Neural cell (in vitro differentiated cells): ENCODE data around the gene NYAP2. TPM values are rescaled to one million over a fixed set of nuclear protein-coding genes. Genes with fewer than 3 reads are reported as not detected.

Source experiments
- H2AFZ ChIP-seq: fragments of 200-600, 300-800 bp; sonication (generic), shearing (Covaris generic); 2 replicates; pipeline ENCODE4 v1.6.0; 2014; ENCODE audit warnings: low read depth, mild to moderate bottlenecking, antibody characterized with exemption, low read length, moderate library complexity
- H3F3A ChIP-seq: fragments of 200-600 bp; shearing (Covaris generic); 2 replicates; pipeline ENCODE4 v1.6.1; 2016; ENCODE audit warnings: mild to moderate bottlenecking, moderate library complexity, mixed read lengths, antibody characterized with exemption, low read length; ENCODE audit not compliant: insufficient read depth, poor library complexity, severe bottlenecking
- H3K27ac ChIP-seq: fragments of 200-600, 300-800 bp; sonication (generic), shearing (Covaris generic); 2 replicates; pipeline ENCODE4 v1.5.1; 2014; ENCODE audit warnings: mild to moderate bottlenecking, low read length, moderate library complexity
- H3K27me3 ChIP-seq: fragments of 300-800, 200-600 bp; sonication (generic), shearing (Covaris generic); 2 replicates; pipeline ENCODE4 v1.6.0; 2014; ENCODE audit warnings: mild to moderate bottlenecking, low read depth, low read length, moderate library complexity; ENCODE audit not compliant: insufficient read depth
- H3K36me3 ChIP-seq: fragments of 300-800, 200-600 bp; sonication (generic), shearing (Covaris generic); 2 replicates; pipeline ENCODE4 v1.5.1; 2014; ENCODE audit warnings: mild to moderate bottlenecking, antibody characterized with exemption, low read length, moderate library complexity; ENCODE audit not compliant: insufficient read depth
- H3K4me2 ChIP-seq: fragments of 300-800, 200-600 bp; sonication (generic), shearing (Covaris generic); 2 replicates; pipeline ENCODE4 v1.6.0; 2014; ENCODE audit warnings: mild to moderate bottlenecking, low read length
- H3K4me3 ChIP-seq: fragments of 300-800, 200-600 bp; sonication (generic), shearing (Covaris generic); 2 replicates; pipeline ENCODE4 v1.5.1; 2014; ENCODE audit warnings: mild to moderate bottlenecking, low read length, moderate library complexity
- H3K79me2 ChIP-seq: fragments of 200-600 bp; shearing (Covaris generic); replicated peaks from 2 replicates; pipeline ENCODE4 v1.6.0; 2014; ENCODE audit warnings: mild to moderate bottlenecking, low read length, moderate library complexity; ENCODE audit not compliant: insufficient read depth
- H3K9ac ChIP-seq: fragments of 300-800, 200-600 bp; sonication (generic), shearing (Covaris generic); 2 replicates; pipeline ENCODE4 v1.6.1; 2016; ENCODE audit warnings: mild to moderate bottlenecking, low read length, mixed read lengths
- H3K9me2 ChIP-seq: fragments of 200-600 bp; shearing (Covaris generic); 2 replicates; pipeline ENCODE4 v1.6.1; 2016; ENCODE audit warnings: mild to moderate bottlenecking, low read length, mixed read lengths; ENCODE audit not compliant: insufficient read depth
- H3K9me3 ChIP-seq: fragments of 200-600, 300-800 bp; sonication (generic), shearing (Covaris generic); 2 replicates; pipeline ENCODE4 v1.6.1; 2016; ENCODE audit warnings: mild to moderate bottlenecking, mixed run types, low read length, moderate library complexity, mixed read lengths
- H4K20me1 ChIP-seq: fragments of 200-600 bp; shearing (Covaris generic); 2 replicates; pipeline ENCODE4 v1.6.1; 2016; ENCODE audit warnings: mild to moderate bottlenecking, mixed run types; ENCODE audit not compliant: insufficient read depth
- EP300 ChIP-seq: fragments of 450-650 bp; conservative IDR thresholded peaks from 2 replicates; pipeline ENCODE4 v1.6.1; 2014; ENCODE audit warnings: antibody characterized with exemption, mild to moderate bottlenecking, moderate library complexity; ENCODE audit not compliant: poor library complexity, severe bottlenecking
- EZH2 ChIP-seq: fragments of 200-600, 300-800 bp; shearing (Covaris generic), sonication (generic); IDR thresholded peaks from 2 replicates; pipeline ENCODE4 v1.6.1; 2014; ENCODE audit warnings: antibody characterized with exemption, low read length, borderline replicate concordance, mild to moderate bottlenecking; ENCODE audit not compliant: insufficient read depth, poor library complexity, severe bottlenecking
- MXI1 ChIP-seq: fragments of 450-650 bp; conservative IDR thresholded peaks from 2 replicates; pipeline ENCODE4 v1.6.1; 2014; ENCODE audit warnings: antibody characterized with exemption, mild to moderate bottlenecking; ENCODE audit not compliant: poor library complexity, severe bottlenecking
- POLR2AphosphoS5 ChIP-seq: IDR thresholded peaks from 2 replicates; pipeline ENCODE4 v1.6.1; 2012
- RAD21 ChIP-seq: fragments of 450-650 bp; conservative IDR thresholded peaks from 2 replicates; pipeline ENCODE4 v1.6.1; 2014; ENCODE audit warnings: antibody characterized with exemption, mild to moderate bottlenecking, moderate library complexity
- SMC3 ChIP-seq: fragments of 450-650 bp; conservative IDR thresholded peaks from 2 replicates; pipeline ENCODE4 v1.6.1; 2014; ENCODE audit warnings: antibody characterized with exemption, mild to moderate bottlenecking, moderate library complexity; ENCODE audit not compliant: poor library complexity
- TAF1 ChIP-seq: IDR thresholded peaks from 2 replicates; pipeline ENCODE4 v1.6.1; 2012; ENCODE audit warnings: low read depth
- polyA plus RNA-seq: library from polyadenylated mRNA; depleted of rRNA; stranded (reverse); fragments of >200 nt; gene quantifications from 2 replicates; pipeline ENCODE4 v1.2.3, GENCODE V29; 2014
- TF ChIP-seq, protein P1 (sequence below): IDR thresholded peaks from 2 replicates; pipeline ENCODE4 v1.6.1; 2012; ENCODE audit warnings: borderline replicate concordance
- TF ChIP-seq, protein P2 (sequence below): fragments of 450-650 bp; IDR thresholded peaks from 2 replicates; pipeline ENCODE4 v1.5.1; 2014; ENCODE audit warnings: antibody characterized with exemption, mild to moderate bottlenecking, moderate library complexity; ENCODE audit not compliant: poor library complexity, severe bottlenecking

The NYAP2 gene
- polyA plus RNA-seq, 1 donor from 2014 or later = 0.98 TPM

DNA sequence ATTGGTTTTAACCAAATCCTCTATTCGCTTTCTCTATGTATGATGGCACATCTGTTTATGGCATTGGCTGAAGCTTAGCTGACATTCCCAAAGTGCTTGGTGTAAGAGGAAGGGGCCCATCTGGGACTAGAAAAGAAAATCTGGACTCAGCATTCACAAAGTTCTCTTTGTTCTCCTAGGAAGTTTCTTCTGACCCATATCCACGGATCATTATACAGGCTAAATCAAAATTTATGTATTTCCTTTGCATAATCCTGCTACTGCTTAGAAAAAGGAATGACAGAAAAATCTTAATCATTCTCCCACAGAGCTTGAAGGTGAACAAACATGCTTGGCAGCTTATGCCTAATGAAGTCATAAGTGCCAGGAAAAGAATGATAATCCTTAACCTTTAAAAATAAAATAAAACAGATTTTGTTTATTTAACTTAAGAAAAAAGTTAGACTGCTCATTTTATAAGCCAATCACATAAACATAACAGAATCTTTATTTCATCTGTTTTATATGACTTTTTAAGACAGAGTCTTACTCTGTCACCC lies 88.4 kb downstream of the NYAP2 start:
- Histone ChIP-seq H3F3A (no peaks in the 10 kb centered on the region), H3K4me2 (no peak overlapping the region), H3K27me3 (no peaks in the 10 kb centered on the region), H3K9me2 (no peaks in the 10 kb centered on the region), H2AFZ (no peak overlapping the region), H3K9ac (no peak overlapping the region), H3K9me3 (no peaks in the 10 kb centered on the region), H3K4me3 (no peak overlapping the region), H3K27ac (no peak overlapping the region), H4K20me1 (no peaks in the 10 kb centered on the region), H3K79me2 (no peaks in the 10 kb centered on the region), H3K36me3 (no peaks in the 10 kb centered on the region)
- TF ChIP-seq SMC3 (no peak), TAF1 (no peak), POLR2AphosphoS5 (no peak), EZH2 (no peak), EP300 (no peak), RAD21 (no peak), MXI1 (no peak)
- TF ChIP-seq, protein P1, sequence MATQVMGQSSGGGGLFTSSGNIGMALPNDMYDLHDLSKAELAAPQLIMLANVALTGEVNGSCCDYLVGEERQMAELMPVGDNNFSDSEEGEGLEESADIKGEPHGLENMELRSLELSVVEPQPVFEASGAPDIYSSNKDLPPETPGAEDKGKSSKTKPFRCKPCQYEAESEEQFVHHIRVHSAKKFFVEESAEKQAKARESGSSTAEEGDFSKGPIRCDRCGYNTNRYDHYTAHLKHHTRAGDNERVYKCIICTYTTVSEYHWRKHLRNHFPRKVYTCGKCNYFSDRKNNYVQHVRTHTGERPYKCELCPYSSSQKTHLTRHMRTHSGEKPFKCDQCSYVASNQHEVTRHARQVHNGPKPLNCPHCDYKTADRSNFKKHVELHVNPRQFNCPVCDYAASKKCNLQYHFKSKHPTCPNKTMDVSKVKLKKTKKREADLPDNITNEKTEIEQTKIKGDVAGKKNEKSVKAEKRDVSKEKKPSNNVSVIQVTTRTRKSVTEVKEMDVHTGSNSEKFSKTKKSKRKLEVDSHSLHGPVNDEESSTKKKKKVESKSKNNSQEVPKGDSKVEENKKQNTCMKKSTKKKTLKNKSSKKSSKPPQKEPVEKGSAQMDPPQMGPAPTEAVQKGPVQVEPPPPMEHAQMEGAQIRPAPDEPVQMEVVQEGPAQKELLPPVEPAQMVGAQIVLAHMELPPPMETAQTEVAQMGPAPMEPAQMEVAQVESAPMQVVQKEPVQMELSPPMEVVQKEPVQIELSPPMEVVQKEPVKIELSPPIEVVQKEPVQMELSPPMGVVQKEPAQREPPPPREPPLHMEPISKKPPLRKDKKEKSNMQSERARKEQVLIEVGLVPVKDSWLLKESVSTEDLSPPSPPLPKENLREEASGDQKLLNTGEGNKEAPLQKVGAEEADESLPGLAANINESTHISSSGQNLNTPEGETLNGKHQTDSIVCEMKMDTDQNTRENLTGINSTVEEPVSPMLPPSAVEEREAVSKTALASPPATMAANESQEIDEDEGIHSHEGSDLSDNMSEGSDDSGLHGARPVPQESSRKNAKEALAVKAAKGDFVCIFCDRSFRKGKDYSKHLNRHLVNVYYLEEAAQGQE = no peak
- TF ChIP-seq, protein P2, sequence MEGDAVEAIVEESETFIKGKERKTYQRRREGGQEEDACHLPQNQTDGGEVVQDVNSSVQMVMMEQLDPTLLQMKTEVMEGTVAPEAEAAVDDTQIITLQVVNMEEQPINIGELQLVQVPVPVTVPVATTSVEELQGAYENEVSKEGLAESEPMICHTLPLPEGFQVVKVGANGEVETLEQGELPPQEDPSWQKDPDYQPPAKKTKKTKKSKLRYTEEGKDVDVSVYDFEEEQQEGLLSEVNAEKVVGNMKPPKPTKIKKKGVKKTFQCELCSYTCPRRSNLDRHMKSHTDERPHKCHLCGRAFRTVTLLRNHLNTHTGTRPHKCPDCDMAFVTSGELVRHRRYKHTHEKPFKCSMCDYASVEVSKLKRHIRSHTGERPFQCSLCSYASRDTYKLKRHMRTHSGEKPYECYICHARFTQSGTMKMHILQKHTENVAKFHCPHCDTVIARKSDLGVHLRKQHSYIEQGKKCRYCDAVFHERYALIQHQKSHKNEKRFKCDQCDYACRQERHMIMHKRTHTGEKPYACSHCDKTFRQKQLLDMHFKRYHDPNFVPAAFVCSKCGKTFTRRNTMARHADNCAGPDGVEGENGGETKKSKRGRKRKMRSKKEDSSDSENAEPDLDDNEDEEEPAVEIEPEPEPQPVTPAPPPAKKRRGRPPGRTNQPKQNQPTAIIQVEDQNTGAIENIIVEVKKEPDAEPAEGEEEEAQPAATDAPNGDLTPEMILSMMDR = no peak

DNA sequence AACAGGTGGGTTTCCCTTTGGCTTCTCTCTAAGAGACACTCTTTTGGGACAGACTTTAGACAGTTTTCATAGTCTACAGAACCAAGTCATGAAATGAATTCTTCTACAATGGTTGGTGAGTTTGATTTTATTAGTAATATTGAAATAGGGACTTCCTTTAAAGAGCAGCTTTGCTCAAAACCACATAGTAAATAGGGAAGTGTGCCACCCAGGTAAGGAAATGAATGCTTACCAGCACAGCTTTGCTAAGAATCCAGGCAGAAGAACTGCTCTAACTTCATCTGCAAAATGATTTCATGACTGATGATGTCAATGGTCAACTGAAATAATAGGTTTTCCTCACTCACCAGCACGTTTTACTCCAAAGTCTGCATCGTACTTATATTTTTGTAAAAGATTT lies 89.2 kb downstream of the NYAP2 start:
- Histone ChIP-seq H4K20me1 (no peaks in the 10 kb centered on the region), H3K36me3 (no peaks in the 10 kb centered on the region), H2AFZ (no peak overlapping the region), H3K4me3 (no peak overlapping the region), H3K9ac (no peak overlapping the region), H3F3A (no peaks in the 10 kb centered on the region), H3K9me3 (no peaks in the 10 kb centered on the region), H3K27ac (no peak overlapping the region), H3K4me2 (no peak overlapping the region), H3K27me3 (no peaks in the 10 kb centered on the region), H3K9me2 (no peaks in the 10 kb centered on the region), H3K79me2 (no peaks in the 10 kb centered on the region)
- TF ChIP-seq RAD21 = no peak
- TF ChIP-seq POLR2AphosphoS5 = no peak
- TF ChIP-seq EZH2 = no peak
- TF ChIP-seq, protein P2 = no peak
- no peak for TF ChIP-seq TAF1
- no peak for TF ChIP-seq MXI1
- TF ChIP-seq, protein P1 = no peak
- TF ChIP-seq SMC3 = no peak
- TF ChIP-seq EP300 = no peak
